HG03432 (cell line): ENCODE measurements around the gene UCHL1.
"Not testable (repeated sequence)": the region's sequence is repeated elsewhere in the genome, so short reads cannot be mapped to it uniquely, and the experiment has no call there.

ENCODE experiments used
- ATAC-seq: cut with Tn5 transposase; IDR thresholded peaks from one replicate; pipeline ENCODE4 v1.9.1; 2021; ENCODE audit warnings: mild to moderate bottlenecking, moderate library complexity; ENCODE audit not compliant: unreplicated experiment

UCHL1 gene

DNA sequence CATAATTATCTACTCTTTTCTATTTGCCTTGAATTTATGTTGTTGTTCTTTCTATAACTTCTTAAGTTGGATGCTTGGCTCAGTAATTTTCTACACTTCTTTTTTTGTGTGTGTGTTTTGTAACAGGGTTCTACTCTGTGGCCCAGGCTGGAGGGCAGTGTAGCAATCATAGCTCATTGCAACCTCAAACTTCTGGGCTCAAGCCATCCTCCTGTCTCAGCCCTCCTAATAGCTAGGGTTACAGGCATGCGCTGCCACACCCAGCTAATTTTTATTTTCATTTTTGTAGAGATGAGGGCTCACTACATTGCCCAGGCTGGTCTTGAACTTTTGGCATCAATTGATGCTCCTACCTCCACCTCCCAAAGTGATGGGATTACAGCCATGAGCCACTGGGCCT, 20.7 kb upstream of the UCHL1 start:
- no peak for ATAC-seq

GRCh38 chr4:41236508-41236907, 20.2 kb upstream of the UCHL1 start:
- no peak for ATAC-seq

DNA sequence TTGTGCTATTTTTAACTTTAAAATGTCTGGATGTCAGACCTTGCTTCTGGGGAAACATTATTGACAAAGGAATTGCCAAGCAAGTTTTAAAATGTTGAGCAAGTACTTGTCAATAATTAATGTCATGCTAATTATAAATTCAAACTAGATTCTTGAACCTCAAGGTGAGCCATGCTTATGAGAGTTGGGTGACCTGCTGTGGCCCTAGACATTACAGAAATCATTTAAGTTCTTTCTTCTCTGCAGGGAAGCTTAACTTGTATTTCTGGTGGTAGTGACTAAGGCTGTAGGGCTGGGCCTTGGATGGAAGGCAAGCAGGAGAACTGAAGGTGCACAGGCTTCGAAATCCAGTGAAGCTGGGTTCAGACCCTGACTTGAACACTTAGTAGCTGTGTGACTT, 14.8 kb upstream of the UCHL1 start:
- ATAC-seq: no peak

DNA sequence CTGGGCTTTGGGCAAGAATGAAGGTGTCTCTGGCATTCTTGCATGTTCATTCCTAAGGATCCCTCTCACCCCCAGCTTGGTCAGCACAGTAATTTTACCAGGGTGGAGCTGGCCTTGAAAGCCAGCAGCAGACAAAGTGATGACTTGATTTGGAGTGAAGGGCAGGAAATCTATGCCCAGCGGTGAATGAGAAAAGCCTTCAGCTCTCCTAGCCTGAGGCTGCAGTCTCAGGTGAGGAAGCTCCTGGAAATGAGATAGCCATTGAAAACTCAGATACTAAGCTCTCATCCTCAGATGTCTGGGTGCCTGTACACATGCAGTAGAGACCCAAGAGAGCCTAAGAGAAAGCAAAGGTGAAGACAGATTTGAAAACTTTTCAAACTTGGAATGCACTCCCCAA, 10.7 kb upstream of the UCHL1 start:
- ATAC-seq: no peak

DNA sequence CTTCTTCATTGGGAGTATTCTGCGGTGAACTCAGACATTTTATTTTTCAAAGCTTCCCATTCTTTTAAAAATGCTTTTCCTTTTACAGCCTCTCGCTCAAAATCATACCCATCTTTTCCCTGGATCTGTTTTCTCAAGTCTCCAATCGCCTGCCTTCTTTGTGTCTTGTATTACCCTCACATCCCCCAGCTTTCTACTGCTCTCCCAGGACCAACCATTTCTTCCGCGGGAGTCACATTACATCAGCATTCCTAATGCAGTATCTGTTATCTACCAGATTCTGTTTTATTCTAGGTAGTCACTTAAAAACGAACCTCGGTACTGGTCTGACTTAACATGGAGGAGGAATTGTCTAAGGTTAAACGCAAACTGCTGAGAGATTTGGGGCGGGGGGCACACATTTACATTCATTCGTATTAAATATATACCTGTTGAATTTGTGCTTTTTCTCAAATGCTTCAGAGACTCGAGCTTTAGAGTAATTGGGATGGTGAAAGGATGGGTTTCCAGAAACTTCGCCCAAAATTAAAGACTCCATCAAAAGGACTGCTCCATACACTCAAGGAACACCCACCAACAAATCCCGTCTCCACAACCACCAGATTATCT, 493 bp upstream of the UCHL1 start:
- ATAC-seq: no peak

- peak; percentile 74 for ATAC-seq
Observed at GRCh38 chr4:41257257-41257901, 651 bp downstream of the UCHL1 start.

GRCh38 chr4:41257906-41258305, 1.2 kb downstream of the UCHL1 start:
- ATAC-seq: no peak

DNA sequence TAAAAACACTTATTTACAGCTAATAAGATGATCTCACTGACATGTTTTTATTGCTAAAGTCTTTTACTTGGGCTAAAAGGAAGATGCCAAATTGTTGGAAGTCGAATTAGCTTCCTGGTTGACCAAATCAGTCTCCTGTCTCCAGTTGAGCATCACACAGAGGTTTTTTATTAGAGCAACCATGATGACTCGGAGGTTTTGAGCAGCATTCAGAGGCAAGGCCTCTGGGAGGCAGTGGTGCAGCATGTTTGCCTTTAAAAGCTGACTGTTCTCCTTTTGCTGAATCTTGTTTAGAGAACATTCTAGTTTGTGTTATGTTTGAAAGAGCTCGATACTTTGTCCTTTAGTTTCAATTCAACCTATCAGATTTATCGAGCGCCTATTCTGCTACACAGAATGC, 2.1 kb downstream of the UCHL1 start:
- ATAC-seq: no peak

DNA sequence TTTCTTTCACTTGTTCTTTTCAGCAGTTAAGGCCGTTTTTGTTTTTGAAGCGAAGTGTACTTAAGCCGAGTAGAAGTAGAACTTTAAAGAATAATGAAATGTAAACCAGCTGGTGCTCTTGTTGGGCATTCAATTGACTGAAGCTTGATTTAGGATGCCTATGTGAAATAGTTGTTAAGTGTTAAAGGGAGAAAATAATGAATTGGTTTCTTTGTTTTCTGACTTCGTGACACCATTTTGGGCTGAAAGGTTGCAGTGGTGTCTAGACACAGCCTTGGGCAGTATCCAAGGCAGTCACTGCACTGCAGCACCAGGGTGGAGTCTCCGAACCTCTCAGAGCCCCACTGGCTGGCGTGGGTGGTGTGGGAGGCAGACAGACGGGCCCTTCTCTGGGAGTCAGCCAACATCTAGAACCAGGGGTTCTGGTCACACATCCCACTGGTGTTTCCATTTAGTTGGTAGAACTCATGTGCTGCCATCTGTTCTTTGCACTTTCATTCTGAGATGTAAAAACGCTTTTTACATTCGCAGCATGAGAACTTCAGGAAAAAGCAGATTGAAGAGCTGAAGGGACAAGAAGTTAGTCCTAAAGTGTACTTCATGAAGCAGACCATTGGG, 3.5 kb downstream of the UCHL1 start:
- ATAC-seq: no peak

DNA sequence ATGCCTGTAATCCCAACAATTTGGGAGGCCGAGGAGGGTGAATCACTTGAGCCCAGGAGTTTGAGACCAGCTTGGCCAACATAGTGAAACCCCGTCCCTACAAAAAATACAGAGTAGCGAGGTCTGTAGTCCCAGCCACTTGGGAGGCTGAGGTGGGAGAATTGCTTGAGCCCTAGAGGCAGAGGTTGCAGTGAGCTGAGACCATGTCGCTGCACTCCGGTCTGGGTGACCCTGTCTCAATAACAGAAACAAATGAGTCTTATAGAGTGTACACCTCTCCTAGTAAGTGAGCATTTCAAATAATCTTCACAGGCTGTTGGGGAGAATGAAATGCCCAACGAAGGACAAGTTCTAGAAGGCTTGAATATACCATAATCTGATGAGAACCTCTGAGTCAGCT, 5.5 kb downstream of the UCHL1 start:
- no peak for ATAC-seq

GRCh38 chr4:41264212-41264611, 7.5 kb downstream of the UCHL1 start:
- no peak for ATAC-seq

- no peak for ATAC-seq
Observed at GRCh38 chr4:41267997-41268396, 11.3 kb downstream of the UCHL1 start.

GRCh38 chr4:41268721-41269517, 12.2 kb downstream of the UCHL1 start:
- no peak for ATAC-seq

GRCh38 chr4:41269682-41270081, 13.0 kb downstream of the UCHL1 start:
- no peak for ATAC-seq

DNA sequence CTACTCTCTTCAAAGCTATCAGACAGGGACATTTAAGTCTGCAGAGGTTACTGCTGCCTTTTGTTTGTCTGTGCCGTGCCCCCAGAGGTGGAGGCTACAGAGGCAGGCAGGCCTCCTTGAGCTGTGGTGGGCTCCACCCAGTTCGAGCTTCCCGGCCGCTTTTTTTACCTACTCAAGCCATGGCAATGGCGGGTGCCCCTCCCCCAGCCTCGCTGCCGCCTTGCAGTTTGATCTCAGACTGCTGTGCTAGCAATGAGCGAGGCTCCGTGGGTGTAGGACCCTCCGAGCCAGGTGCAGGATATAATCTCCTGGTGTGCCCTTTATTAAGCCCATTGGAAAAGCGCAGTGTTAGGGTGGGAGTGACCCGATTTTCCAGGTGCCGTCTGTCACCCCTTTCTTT, 19.2 kb downstream of the UCHL1 start:
- ATAC-seq: not testable (repeated sequence)

GRCh38 chr4:41280010-41280409, 23.3 kb downstream of the UCHL1 start:
- ATAC-seq: no peak

DNA sequence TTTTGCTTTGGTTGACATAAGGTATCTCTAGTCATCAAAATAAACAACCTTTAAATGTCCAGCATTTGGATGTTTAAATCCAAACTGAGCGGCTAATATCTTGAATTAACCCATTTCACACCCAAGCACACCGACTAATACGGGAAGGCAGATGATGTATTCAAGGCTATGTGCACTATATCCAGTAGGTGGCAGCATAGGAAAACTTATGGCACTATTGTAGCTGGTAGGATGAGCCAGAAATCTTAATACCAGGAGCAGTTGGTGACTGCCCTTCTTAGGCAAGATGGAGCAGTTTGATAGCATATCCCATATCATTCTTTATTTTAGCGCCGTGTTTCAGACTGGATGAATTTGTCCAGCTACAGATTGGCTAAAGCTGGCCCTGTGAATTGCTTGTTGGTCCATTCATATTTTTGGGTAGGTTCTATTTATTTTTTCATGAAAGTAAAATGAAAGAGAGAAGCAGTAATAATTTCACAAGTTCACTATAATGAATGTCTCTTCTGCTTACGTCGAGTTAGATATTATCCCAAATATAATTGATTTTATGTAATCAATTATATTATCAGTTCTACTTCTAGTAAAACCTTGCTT, 24.4 kb downstream of the UCHL1 start:
- peak; percentile 97 for ATAC-seq

GRCh38 chr4:41282366-41282765, 25.6 kb downstream of the UCHL1 start:
- ATAC-seq: no peak

DNA sequence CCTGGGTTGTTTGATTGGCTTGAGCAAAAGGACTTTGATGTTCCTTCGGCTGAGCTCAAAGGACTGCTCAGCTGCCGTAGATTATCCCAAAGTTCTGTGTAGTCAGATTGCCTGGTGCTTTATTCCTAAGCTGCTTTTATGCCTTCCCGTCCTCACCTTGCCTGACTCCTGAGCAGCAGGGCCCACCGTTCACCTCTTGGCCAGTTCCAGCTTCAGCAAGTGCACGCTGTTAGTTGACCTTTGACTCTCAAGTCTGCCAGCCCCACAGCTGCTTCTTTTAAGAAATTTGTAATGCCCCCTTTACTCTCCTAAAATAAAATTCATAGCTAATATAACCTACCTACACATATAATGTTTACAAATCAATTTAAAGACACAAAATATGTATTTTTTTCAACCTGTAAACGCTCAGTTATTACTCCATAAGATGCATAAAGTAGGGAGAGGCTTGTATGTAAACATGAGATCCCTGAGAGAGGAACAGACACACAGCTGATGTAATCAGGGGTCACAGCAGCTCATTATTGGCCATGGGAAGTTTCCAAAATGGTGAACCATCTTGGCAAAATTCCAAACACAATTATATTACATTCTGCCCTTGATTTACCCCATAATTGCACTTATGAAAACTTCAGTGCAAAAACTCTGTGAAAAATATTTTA, 28.6 kb downstream of the UCHL1 start:
- ATAC-seq: no peak

GRCh38 chr4:41285864-41286235, 29.1 kb downstream of the UCHL1 start:
- no peak for ATAC-seq

DNA sequence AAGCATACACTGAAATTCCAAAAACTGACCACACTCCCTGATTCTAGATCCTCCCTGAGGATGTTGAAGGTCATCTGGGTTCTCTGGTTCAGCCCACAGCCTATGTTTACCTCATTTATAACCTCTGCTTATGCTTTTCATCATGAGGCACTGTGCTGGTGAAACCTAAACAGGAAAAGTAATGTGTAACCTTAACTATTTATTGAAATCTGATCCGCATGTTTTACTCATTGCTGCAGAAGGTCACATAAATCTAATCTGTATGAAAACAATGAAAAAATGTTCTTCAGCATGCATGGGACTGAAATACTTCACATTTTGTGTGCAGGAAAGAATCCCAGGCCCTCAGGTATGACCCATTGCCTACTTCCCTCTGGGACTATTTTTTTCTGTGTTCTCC, 30.3 kb downstream of the UCHL1 start:
- no peak for ATAC-seq
